HepG2 (cell line): ENCODE data around the gene FOXK2. TPM values are rescaled to one million over a fixed set of nuclear protein-coding genes. Genes with fewer than 3 reads are reported as not detected.

Source experiments
- FOXP1 ChIP-seq, 2 experiments: fragments of 450-650 bp in 1 of 2; IDR thresholded peaks; 2 replicates each; pipeline ENCODE4 v1.6.1; 2017 to 2018; ENCODE audit warnings: antibody characterized with exemption in 1 of 2
- MAF1 ChIP-seq: sonication (generic); formaldehyde crosslinking; IDR thresholded peaks from 2 replicates; pipeline ENCODE4 v1.5.0; 2020; ENCODE audit warnings: missing genetic modification reagents, borderline replicate concordance
- MLLT10 ChIP-seq: sonication (generic); formaldehyde crosslinking; IDR thresholded peaks from 2 replicates; pipeline ENCODE4 v1.4.0; 2020; ENCODE audit warnings: missing genetic modification reagents
- NKX3-1 ChIP-seq: sonication (generic); formaldehyde crosslinking; IDR thresholded peaks from 2 replicates; pipeline ENCODE4 v1.5.0; 2020; ENCODE audit warnings: missing genetic modification reagents
- RBM22 ChIP-seq: fragments of 200-400 bp; formaldehyde crosslinking; optimal IDR thresholded peaks from 2 replicates; pipeline ENCODE3; 2017; ENCODE audit warnings: mild to moderate bottlenecking, low read length, moderate library complexity
- ZBTB40 ChIP-seq, 2 experiments: fragments of 450-650 bp in 1 of 2; sonication (generic) in 1 of 2; formaldehyde crosslinking in 1 of 2; IDR thresholded peaks; 2 replicates each; pipeline versions ENCODE4 v1.6.1 to v1.8.0; 2016 to 2022; ENCODE audit warnings: antibody characterized with exemption in 1 of 2, mild to moderate bottlenecking in 1 of 2, missing genetic modification reagents in 1 of 2
- ZFP37 ChIP-seq: sonication (generic); formaldehyde crosslinking; IDR thresholded peaks from 2 replicates; pipeline ENCODE4 v1.4.0; 2020; ENCODE audit warnings: missing genetic modification reagents, borderline replicate concordance
- ZNF44 ChIP-seq: sonication (generic); formaldehyde crosslinking; IDR thresholded peaks from 2 replicates; pipeline ENCODE4 v1.5.1; 2020; ENCODE audit warnings: mild to moderate bottlenecking, missing genetic modification reagents
- ZNF468 ChIP-seq: sonication (generic); formaldehyde crosslinking; IDR thresholded peaks from 2 replicates; pipeline ENCODE4 v1.8.0; 2022; ENCODE audit warnings: mild to moderate bottlenecking, moderate library complexity, missing genetic modification reagents
- polyA plus RNA-seq, 8 experiments: library from polyadenylated mRNA; depleted of rRNA in 3 of 8; stranded (reverse) in 7 of 8; unstranded in 1 of 8; fragments of >200 nt; fragmentation: Illumina TruSeq in 4 of 8; extraction: Trizol in 4 of 8; gene quantifications; 2 replicates each; pipeline versions ENCODE4 v1.2.1 to v1.2.3, GENCODE V29; 2011 to 2016; ENCODE audit warnings: low read depth in 4 of 8, missing spikeins in 1 of 8, mixed read lengths in 1 of 8; ENCODE audit not compliant: insufficient read depth in 1 of 8
- total RNA-seq, 5 experiments: library from RNA; depleted of rRNA; stranded (reverse); fragments of >200 nt; fragmentation: Illumina TruSeq; extraction: Trizol; gene quantifications; 2 replicates each; pipeline ENCODE4 v1.2.3, GENCODE V29; 2016; ENCODE audit warnings: low read depth in 1 of 5
- TF ChIP-seq, protein P1 (sequence below): sonication (generic); formaldehyde crosslinking; IDR thresholded peaks from 2 replicates; pipeline ENCODE4 v1.5.0; 2020; ENCODE audit warnings: mild to moderate bottlenecking, missing genetic modification reagents, borderline replicate concordance
- TF ChIP-seq, protein P2 (sequence below), 2 experiments: IDR thresholded peaks; 2 replicates each; pipeline ENCODE4 v1.6.1; 2011 to 2012; ENCODE audit warnings: low read length in 2 of 2, borderline replicate concordance in 1 of 2, low read depth in 1 of 2, mild to moderate bottlenecking in 1 of 2, moderate library complexity in 1 of 2

Gene FOXK2
- total and polyA plus RNA-seq, 2 of the 13 experiments (the other 11 are each of a cell fraction or from before 2014, with no cell fraction given), result 67.1 to 67.2 TPM

DNA sequence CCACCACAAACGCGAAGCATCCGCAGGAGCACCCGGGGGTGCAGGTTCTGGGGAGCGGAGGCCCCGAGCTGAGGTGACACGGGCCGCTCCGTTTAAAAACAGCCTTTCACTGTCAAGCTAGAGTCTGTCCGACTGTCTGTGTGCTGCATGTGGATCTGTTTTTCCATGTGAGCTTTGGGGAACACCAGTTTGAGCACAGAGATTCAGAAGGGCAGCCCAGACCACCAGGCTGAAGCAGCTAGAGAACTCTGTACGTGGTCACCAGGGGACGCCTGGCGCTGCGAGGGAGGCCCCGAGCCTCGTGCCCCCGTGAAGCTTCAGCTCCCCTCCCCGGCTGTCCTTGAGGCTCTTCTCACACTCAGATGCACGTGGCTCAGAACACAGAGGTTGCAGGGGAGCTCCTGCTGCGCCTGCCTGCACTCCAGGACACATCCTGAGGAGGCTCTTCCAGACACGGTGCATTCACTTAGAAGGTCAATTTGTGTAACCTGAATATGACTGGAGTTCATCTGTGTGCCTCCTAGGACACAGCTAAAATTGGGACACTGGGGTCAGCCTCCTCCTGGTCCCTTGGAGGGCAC is 15.7 kb upstream of the FOXK2 start (continued):
- TF ChIP-seq, protein P1, sequence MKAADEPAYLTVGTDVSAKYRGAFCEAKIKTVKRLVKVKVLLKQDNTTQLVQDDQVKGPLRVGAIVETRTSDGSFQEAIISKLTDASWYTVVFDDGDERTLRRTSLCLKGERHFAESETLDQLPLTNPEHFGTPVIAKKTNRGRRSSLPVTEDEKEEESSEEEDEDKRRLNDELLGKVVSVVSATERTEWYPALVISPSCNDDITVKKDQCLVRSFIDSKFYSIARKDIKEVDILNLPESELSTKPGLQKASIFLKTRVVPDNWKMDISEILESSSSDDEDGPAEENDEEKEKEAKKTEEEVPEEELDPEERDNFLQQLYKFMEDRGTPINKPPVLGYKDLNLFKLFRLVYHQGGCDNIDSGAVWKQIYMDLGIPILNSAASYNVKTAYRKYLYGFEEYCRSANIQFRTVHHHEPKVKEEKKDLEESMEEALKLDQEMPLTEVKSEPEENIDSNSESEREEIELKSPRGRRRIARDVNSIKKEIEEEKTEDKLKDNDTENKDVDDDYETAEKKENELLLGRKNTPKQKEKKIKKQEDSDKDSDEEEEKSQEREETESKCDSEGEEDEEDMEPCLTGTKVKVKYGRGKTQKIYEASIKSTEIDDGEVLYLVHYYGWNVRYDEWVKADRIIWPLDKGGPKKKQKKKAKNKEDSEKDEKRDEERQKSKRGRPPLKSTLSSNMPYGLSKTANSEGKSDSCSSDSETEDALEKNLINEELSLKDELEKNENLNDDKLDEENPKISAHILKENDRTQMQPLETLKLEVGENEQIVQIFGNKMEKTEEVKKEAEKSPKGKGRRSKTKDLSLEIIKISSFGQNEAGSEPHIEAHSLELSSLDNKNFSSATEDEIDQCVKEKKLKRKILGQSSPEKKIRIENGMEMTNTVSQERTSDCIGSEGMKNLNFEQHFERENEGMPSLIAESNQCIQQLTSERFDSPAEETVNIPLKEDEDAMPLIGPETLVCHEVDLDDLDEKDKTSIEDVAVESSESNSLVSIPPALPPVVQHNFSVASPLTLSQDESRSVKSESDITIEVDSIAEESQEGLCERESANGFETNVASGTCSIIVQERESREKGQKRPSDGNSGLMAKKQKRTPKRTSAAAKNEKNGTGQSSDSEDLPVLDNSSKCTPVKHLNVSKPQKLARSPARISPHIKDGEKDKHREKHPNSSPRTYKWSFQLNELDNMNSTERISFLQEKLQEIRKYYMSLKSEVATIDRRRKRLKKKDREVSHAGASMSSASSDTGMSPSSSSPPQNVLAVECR (CRISPR knock-in tag), result peak; percentile 63
- TF ChIP-seq ZNF44 (peak; percentile 90; the same call in 1 of the 2 replicates), ZBTB40 (IDR thresholded peaks at IDR 0.05) (no peak), ZBTB40 (CRISPR knock-in tag; IDR thresholded peaks at IDR 0.05) (peak; percentile 68; the same call in 1 of the 2 replicates), MLLT10 (0 out of 2 replicates have a peak, but pooled peaks have one; percentile 25), ZNF468 (CRISPR knock-in tag) (peak; percentile 82; the same call in 1 of the 2 replicates), NKX3-1 (no peak), ZFP37 (peak; percentile 90; the same call in 1 of the 2 replicates), RBM22 (no peak), FOXP1 (IDR thresholded peaks at IDR 0.05) (no peak), FOXP1 (CRISPR knock-in tag; IDR thresholded peaks at IDR 0.05) (no peak), MAF1 (CRISPR knock-in tag) (peak; percentile 63; the same call in 1 of the 2 replicates)
- TF ChIP-seq, protein P2, sequence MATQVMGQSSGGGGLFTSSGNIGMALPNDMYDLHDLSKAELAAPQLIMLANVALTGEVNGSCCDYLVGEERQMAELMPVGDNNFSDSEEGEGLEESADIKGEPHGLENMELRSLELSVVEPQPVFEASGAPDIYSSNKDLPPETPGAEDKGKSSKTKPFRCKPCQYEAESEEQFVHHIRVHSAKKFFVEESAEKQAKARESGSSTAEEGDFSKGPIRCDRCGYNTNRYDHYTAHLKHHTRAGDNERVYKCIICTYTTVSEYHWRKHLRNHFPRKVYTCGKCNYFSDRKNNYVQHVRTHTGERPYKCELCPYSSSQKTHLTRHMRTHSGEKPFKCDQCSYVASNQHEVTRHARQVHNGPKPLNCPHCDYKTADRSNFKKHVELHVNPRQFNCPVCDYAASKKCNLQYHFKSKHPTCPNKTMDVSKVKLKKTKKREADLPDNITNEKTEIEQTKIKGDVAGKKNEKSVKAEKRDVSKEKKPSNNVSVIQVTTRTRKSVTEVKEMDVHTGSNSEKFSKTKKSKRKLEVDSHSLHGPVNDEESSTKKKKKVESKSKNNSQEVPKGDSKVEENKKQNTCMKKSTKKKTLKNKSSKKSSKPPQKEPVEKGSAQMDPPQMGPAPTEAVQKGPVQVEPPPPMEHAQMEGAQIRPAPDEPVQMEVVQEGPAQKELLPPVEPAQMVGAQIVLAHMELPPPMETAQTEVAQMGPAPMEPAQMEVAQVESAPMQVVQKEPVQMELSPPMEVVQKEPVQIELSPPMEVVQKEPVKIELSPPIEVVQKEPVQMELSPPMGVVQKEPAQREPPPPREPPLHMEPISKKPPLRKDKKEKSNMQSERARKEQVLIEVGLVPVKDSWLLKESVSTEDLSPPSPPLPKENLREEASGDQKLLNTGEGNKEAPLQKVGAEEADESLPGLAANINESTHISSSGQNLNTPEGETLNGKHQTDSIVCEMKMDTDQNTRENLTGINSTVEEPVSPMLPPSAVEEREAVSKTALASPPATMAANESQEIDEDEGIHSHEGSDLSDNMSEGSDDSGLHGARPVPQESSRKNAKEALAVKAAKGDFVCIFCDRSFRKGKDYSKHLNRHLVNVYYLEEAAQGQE (IDR thresholded peaks at IDR 0.05; ENCODE audit: borderline replicate concordance in 1 of 2, low read depth in 1 of 2, low read length in 2 of 2), result no peak
